Measurements from ENCODE around the gene ZNF547. TPM values are rescaled to one million over a fixed set of nuclear protein-coding genes. Genes with fewer than 3 reads are reported as not detected.

ZNF547 gene
- total RNA-seq, 1 donor from 2014 or later, result 5.2 TPM

GRCh38 chr19:57321116-57321515 lies 42.2 kb upstream of the ZNF547 start:
- H3K9me3 Mint-ChIP-seq, result no peaks in the 10 kb centered on the region
- TF ChIP-seq, protein P1, sequence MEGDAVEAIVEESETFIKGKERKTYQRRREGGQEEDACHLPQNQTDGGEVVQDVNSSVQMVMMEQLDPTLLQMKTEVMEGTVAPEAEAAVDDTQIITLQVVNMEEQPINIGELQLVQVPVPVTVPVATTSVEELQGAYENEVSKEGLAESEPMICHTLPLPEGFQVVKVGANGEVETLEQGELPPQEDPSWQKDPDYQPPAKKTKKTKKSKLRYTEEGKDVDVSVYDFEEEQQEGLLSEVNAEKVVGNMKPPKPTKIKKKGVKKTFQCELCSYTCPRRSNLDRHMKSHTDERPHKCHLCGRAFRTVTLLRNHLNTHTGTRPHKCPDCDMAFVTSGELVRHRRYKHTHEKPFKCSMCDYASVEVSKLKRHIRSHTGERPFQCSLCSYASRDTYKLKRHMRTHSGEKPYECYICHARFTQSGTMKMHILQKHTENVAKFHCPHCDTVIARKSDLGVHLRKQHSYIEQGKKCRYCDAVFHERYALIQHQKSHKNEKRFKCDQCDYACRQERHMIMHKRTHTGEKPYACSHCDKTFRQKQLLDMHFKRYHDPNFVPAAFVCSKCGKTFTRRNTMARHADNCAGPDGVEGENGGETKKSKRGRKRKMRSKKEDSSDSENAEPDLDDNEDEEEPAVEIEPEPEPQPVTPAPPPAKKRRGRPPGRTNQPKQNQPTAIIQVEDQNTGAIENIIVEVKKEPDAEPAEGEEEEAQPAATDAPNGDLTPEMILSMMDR (conservative IDR thresholded peaks at IDR 0.05), result no peak
- peaks cover 29% of the 10 kb centered on the region for H3K4me1 Mint-ChIP-seq
- peak overlapping the region; percentile 96 for H3K4me3 Mint-ChIP-seq
- peaks cover 22% of the 10 kb centered on the region for H3K27me3 Mint-ChIP-seq (ENCODE audit: low read depth)
- H3K27ac Mint-ChIP-seq (ENCODE audit: unreplicated experiment), result peak overlapping the region; percentile 98
- peaks cover 3% of the 10 kb centered on the region for H3K36me3 Mint-ChIP-seq (ENCODE audit: low read depth)
- no peak for DNase-seq (ENCODE audit: low read depth, low spot score)

DNA sequence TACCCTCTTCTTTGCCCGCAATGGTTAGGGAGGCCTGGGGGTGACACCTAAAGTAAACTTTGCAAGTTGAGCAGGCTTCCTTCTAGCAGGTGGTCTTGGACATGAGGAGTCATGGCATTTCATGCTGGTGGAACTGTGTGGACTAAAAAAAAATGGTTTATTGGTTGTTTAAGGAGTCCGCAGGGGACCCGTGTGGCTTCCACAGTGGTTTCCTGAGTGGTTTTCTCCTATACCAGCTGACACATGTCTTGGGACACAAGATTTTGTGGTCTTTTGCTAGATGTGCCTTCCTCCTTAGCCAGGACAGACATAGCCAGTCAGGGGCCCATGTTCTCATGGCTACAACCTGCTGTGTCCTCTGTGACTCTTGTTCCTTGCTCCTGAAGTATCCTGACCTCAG lies 41.6 kb upstream of the ZNF547 start:
- H3K36me3 Mint-ChIP-seq (ENCODE audit: low read depth), result peaks cover 6% of the 10 kb centered on the region
- H3K27me3 Mint-ChIP-seq (ENCODE audit: low read depth), result peaks cover 15% of the 10 kb centered on the region
- no peak for DNase-seq (ENCODE audit: low read depth, low spot score)
- no peak overlapping the region for H3K27ac Mint-ChIP-seq (ENCODE audit: unreplicated experiment)
- H3K9me3 Mint-ChIP-seq, result no peaks in the 10 kb centered on the region
- TF ChIP-seq, protein P1 (conservative IDR thresholded peaks at IDR 0.05), result no peak
- peaks cover 29% of the 10 kb centered on the region for H3K4me1 Mint-ChIP-seq
- H3K4me3 Mint-ChIP-seq, result peak overlapping the region; percentile 96

GRCh38 chr19:57324992-57325391 lies 38.4 kb upstream of the ZNF547 start:
- H3K36me3 Mint-ChIP-seq (ENCODE audit: low read depth), result peaks cover 24% of the 10 kb centered on the region

GRCh38 chr19:57327993-57328392 lies 35.4 kb upstream of the ZNF547 start:
- Mint-ChIP-seq H3K27me3 (ENCODE audit: low read depth) (no peaks in the 10 kb centered on the region), H3K36me3 (ENCODE audit: low read depth) (peaks cover 26% of the 10 kb centered on the region), H3K4me1 (no peaks in the 10 kb centered on the region), H3K4me3 (no peak overlapping the region), H3K9me3 (no peaks in the 10 kb centered on the region), H3K27ac (ENCODE audit: unreplicated experiment) (no peak overlapping the region)
- TF ChIP-seq, protein P1 (conservative IDR thresholded peaks at IDR 0.05), result no peak
- DNase-seq (ENCODE audit: low read depth, low spot score), result no peak

More at GRCh38 chr19:57324992-57325391, 38.4 kb upstream of the ZNF547 start:
- H3K4me3 Mint-ChIP-seq, result no peak overlapping the region
- H3K27me3 Mint-ChIP-seq (ENCODE audit: low read depth), result no peaks in the 10 kb centered on the region
- H3K27ac Mint-ChIP-seq (ENCODE audit: unreplicated experiment), result no peak overlapping the region
- no peak for DNase-seq (ENCODE audit: low read depth, low spot score)
- H3K4me1 Mint-ChIP-seq, result peaks cover 24% of the 10 kb centered on the region
- TF ChIP-seq, protein P1 (conservative IDR thresholded peaks at IDR 0.05), result no peak
- no peaks in the 10 kb centered on the region for H3K9me3 Mint-ChIP-seq

GRCh38 chr19:57334191-57334590 lies 29.2 kb upstream of the ZNF547 start:
- H3K4me1 Mint-ChIP-seq, result no peaks in the 10 kb centered on the region
- H3K9me3 Mint-ChIP-seq, result no peaks in the 10 kb centered on the region
- DNase-seq (ENCODE audit: low read depth, low spot score), result no peak
- H3K27ac Mint-ChIP-seq (ENCODE audit: unreplicated experiment), result peak overlapping the region; percentile 21
- TF ChIP-seq, protein P1 (conservative IDR thresholded peaks at IDR 0.05), result no peak
- peaks cover 3% of the 10 kb centered on the region for H3K27me3 Mint-ChIP-seq (ENCODE audit: low read depth)
- peaks cover 3% of the 10 kb centered on the region for H3K36me3 Mint-ChIP-seq (ENCODE audit: low read depth)
- H3K4me3 Mint-ChIP-seq, result no peak overlapping the region

- Mint-ChIP-seq H3K27ac (ENCODE audit: unreplicated experiment) (no peak overlapping the region), H3K9me3 (no peaks in the 10 kb centered on the region), H3K27me3 (ENCODE audit: low read depth) (peaks cover 44% of the 10 kb centered on the region), H3K4me1 (no peaks in the 10 kb centered on the region), H3K4me3 (no peak overlapping the region), H3K36me3 (ENCODE audit: low read depth) (no peaks in the 10 kb centered on the region)
- TF ChIP-seq, protein P1 (conservative IDR thresholded peaks at IDR 0.05), result no peak
- no peak for DNase-seq (ENCODE audit: low read depth, low spot score)
Measured at GRCh38 chr19:57338877-57339276, 24.5 kb upstream of the ZNF547 start.

Measured in neural crest cell (in vitro differentiated cells).